T-helper 1 cell (primary cell): ENCODE data around the gene CYP11A1.

ENCODE experiments used
- DNase-seq, 5 donors: peaks; one replicate each; pipeline ENCODE4 v3.0.0-alpha.2; 2012 to 2020

CYP11A1 gene

DNA sequence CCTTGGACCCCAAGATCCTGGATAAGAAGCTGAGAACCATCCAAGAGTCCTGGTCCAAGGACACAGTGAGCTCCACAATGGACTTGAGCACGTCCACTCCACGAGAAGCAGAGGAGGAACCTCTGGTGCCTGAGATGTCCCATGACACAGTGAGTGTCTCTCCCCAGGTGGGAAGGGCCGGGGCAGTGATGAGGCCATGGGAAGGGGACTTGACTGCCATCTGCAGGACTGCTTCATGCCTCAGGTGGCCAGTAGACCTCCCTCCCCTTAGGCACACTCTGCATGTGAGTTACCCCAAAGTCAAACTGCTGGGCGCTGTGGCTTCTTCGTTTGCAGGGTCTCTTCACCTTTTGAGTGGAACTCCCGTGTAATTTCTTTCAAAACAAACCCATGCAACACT, 71.6 kb downstream of the CYP11A1 start:
- no peak for DNase-seq

- DNase-seq, result no peak
These were observed 73.4 kb downstream of the CYP11A1 start for GRCh38 chr15:74294010-74294409.

GRCh38 chr15:74293021-74293810, 74.2 kb downstream of the CYP11A1 start:
- DNase-seq, result no peak

DNA sequence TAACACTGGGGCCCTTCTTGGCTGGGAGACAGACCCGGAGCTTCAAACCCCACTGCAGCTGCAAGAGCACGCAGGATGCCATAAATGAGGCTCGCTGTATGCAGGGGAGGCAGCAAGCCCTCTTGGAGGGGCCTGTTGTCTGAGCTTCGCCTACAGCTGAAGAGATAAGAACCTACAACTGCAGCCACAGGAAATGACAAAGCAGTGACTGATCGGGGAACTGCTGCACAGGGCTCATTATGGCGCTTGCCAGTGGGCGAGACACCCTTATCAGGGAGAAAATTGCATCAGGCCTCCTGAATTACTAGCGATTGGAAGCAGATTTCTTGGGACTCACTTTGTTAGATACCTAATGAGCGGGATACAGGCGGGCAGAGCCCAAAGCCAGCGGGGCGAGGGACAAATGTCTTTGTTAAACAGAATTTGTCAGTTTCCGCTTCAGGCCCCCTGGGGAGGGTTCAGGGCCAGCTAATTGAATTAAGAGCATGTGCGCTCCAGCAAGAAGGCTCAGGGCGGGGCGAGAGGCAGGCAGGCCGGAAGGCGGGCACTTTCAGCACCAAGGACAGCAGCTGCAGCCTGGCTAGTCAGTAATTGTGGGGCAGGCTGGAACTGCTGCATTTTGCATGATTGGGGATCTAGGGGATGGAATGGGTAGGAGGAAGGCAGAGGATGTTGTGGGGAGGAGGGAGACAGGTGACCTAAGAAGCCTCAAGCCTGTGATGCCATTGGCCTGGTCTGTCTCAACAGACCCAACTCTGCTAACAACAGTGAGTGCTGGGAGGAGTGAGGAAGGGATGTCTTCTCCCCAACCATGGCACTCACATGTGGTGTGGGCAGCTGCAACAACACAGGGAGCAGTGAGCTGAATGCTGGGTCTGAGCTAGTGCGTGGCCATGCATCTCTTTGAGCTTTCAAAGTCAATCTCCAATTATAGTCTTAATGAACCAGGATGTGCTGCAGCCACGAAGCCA, 76.1 kb downstream of the CYP11A1 start:
- peak in 4 of 5 donors; percentile 31 to 54 (median 45) for DNase-seq

GRCh38 chr15:74290645-74291044, 76.8 kb downstream of the CYP11A1 start:
- no peak for DNase-seq

- no peak for DNase-seq
These were observed 77.8 kb downstream of the CYP11A1 start for GRCh38 chr15:74289671-74290070.
